Measurements from ENCODE around the gene AHDC1. TPM values are rescaled to one million over a fixed set of nuclear protein-coding genes. Genes with fewer than 3 reads are reported as not detected.

AHDC1 gene
- total RNA-seq, 1 donor from 2014 or later, result 50.1 TPM

- peak overlapping the region; percentile 77 for H3K4me3 Mint-ChIP-seq
- H3K36me3 Mint-ChIP-seq (ENCODE audit: low read depth), result no peaks in the 10 kb centered on the region
- no peak for TF ChIP-seq CTCF (conservative IDR thresholded peaks at IDR 0.05)
- H3K9me3 Mint-ChIP-seq, result no peaks in the 10 kb centered on the region
- peaks cover 10% of the 10 kb centered on the region for H3K27me3 Mint-ChIP-seq (ENCODE audit: low read depth)
- H3K4me1 Mint-ChIP-seq, result peaks cover 80% of the 10 kb centered on the region
- peak overlapping the region; percentile 45 for H3K27ac Mint-ChIP-seq (ENCODE audit: unreplicated experiment)
- DNase-seq (ENCODE audit: low read depth, low spot score), result no peak
Measured at GRCh38 chr1:27571439-27572018, 32.4 kb downstream of the AHDC1 start.

GRCh38 chr1:27570784-27571183 lies 33.2 kb downstream of the AHDC1 start:
- no peak overlapping the region for H3K27ac Mint-ChIP-seq (ENCODE audit: unreplicated experiment)
- DNase-seq (ENCODE audit: low read depth, low spot score), result no peak
- no peaks in the 10 kb centered on the region for H3K9me3 Mint-ChIP-seq
- peak overlapping the region; percentile 57 for H3K4me3 Mint-ChIP-seq
- no peak for TF ChIP-seq CTCF (conservative IDR thresholded peaks at IDR 0.05)
- peaks cover 83% of the 10 kb centered on the region for H3K4me1 Mint-ChIP-seq
- H3K27me3 Mint-ChIP-seq (ENCODE audit: low read depth), result peaks cover 6% of the 10 kb centered on the region
- H3K36me3 Mint-ChIP-seq (ENCODE audit: low read depth), result no peaks in the 10 kb centered on the region

DNA sequence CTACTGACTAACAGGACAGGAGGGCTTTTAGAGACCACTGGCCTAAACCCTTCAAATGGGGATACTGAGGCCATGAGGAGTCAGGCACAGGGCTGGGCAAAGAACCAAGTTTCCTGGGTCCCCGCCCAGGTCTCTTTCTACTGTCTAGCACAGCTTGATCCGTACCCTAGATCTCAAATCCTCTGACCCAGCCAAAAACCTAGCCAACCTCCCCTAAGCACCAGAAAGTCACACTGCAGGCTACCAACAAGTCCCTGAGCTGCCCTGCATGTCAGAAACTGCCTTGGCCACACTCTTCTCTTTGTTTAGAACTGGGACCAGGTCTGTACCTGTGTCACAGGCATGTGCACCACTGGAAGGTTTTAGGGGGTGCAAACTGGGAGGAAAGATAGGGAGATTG lies 33.6 kb downstream of the AHDC1 start:
- DNase-seq (ENCODE audit: low read depth, low spot score), result no peak
- Mint-ChIP-seq H3K9me3 (no peaks in the 10 kb centered on the region), H3K27me3 (ENCODE audit: low read depth) (peaks cover 6% of the 10 kb centered on the region), H3K4me1 (peaks cover 87% of the 10 kb centered on the region), H3K36me3 (ENCODE audit: low read depth) (no peaks in the 10 kb centered on the region), H3K27ac (ENCODE audit: unreplicated experiment) (peak overlapping the region; percentile 15), H3K4me3 (peak overlapping the region; percentile 35)
- TF ChIP-seq CTCF (conservative IDR thresholded peaks at IDR 0.05), result no peak

DNA sequence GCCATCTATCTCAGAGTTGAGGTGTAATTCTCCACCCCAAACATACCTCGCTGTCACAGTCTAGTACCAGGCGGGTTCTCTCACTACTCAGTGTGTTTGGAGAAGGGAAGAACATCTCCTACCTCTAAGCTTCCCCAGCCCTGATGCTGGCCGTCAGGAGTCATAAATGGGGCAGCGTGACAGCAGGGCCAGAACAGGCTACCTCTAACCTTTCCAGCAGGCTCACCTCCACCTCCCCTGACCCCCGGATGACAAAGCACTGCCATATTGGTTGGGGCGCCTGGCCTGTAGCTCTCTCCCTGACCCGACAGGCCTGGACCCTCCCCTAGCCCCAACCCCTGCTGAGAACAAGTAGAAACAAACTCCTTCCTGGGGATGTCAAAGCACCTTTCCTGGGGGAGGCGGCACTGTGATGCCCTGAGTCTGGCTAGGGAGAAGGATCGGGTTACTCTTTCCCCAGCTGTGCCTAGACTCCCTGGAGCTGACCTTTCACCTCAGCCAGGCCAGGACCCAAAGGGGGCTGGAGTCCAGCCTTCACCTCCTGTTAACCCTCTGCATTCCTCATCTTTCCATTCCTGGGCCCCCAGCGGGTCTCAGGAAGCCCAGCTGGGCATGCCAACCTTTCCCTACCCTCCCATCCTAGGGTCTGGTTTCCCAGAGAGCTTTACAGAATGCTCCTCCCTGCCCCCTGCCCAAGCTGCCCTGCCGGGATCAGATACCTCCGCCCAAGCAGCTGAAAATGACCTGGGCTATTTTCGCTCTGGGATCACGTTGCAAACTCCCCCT lies 34.2 kb downstream of the AHDC1 start:
- Mint-ChIP-seq H3K27ac (ENCODE audit: unreplicated experiment) (peak overlapping the region; percentile 35), H3K4me3 (peak overlapping the region; percentile 73), H3K27me3 (ENCODE audit: low read depth) (peaks cover 6% of the 10 kb centered on the region), H3K4me1 (peaks cover 88% of the 10 kb centered on the region), H3K36me3 (ENCODE audit: low read depth) (no peaks in the 10 kb centered on the region), H3K9me3 (no peaks in the 10 kb centered on the region)
- no peak for DNase-seq (ENCODE audit: low read depth, low spot score)
- no peak for TF ChIP-seq CTCF (conservative IDR thresholded peaks at IDR 0.05)

DNA sequence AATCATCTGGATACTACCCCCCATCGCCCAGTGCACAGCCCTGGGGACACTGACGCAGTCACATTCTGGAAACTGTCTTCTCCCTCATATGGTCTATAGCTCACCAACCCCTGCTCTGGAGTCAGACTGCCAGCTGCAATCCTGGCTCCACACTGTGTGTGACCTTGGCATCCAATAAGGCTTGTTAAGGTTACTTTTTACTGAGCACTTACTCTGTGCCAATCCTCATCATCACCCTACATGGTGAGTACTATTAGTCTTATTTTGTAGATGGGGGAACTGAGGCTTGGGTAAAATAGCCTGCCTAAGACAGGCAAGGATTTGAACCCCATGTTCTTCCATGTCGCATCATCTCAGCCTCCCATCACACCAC lies 34.9 kb downstream of the AHDC1 start:
- Mint-ChIP-seq H3K27me3 (ENCODE audit: low read depth) (peaks cover 3% of the 10 kb centered on the region), H3K36me3 (ENCODE audit: low read depth) (no peaks in the 10 kb centered on the region), H3K4me1 (peaks cover 88% of the 10 kb centered on the region), H3K27ac (ENCODE audit: unreplicated experiment) (no peak overlapping the region), H3K9me3 (no peaks in the 10 kb centered on the region), H3K4me3 (peak overlapping the region; percentile 73)
- TF ChIP-seq CTCF (conservative IDR thresholded peaks at IDR 0.05), result no peak
- DNase-seq (ENCODE audit: low read depth, low spot score), result no peak

All from neural crest cell (in vitro differentiated cells).